ENCODE results near the gene LY6G6C. TPM values are rescaled to one million over a fixed set of nuclear protein-coding genes. Genes with fewer than 3 reads are reported as not detected.

LY6G6C gene
- polyA plus RNA-seq, 3 donors = 0.27 TPM; not detected in 2

- Histone ChIP-seq H4K20me1 (ENCODE audit: insufficient read depth, low read length) (no peaks in the 10 kb centered on the region), H2AFZ (ENCODE audit: insufficient read depth, low read depth, low read length, poor library complexity, severe bottlenecking) (no peak within 1 kb of the TSS), H3K9me3 (replicated peaks in 1 of 2; ENCODE audit: control insufficient read depth in 1 of 2, insufficient read depth in 1 of 2, low read length in 2 of 2) (no peaks in the 10 kb centered on the region), H3K27ac (ENCODE audit: low read depth in 1 of 2, low read length in 2 of 2) (no peak within 1 kb of the TSS), H3K4me3 (replicated peaks in 1 of 3; ENCODE audit: low read depth in 2 of 3, low read length in 3 of 3) (no peak within 1 kb of the TSS), H3K4me1 (ENCODE audit: control insufficient read depth in 1 of 2, insufficient read depth in 2 of 2, low read length in 2 of 2) (peaks cover 30 to 32% of the 10 kb centered on the region in 2 donors), H3K27me3 (ENCODE audit: control insufficient read depth in 2 of 2, insufficient read depth in 2 of 2, low read length in 2 of 2) (no peaks in the 10 kb centered on the region), H3K4me2 (replicated peaks; ENCODE audit: extremely low read depth, low read length, poor library complexity, severe bottlenecking) (no peak within 1 kb of the TSS), H3K9ac (ENCODE audit: insufficient read depth, low read length, poor library complexity, severe bottlenecking) (no peak within 1 kb of the TSS), H3K79me2 (ENCODE audit: insufficient read depth, low read length) (peaks cover 1% of the 10 kb centered on the region), H3K36me3 (replicated peaks in 1 of 2; ENCODE audit: control insufficient read depth in 1 of 2, insufficient read depth in 2 of 2, low read length in 2 of 2) (no peaks in the 10 kb centered on the region)
- Mint-ChIP-seq H3K36me3 (peaks cover 26 to 30% of the 10 kb centered on the region in 2 donors), H3K4me3 (peak within 1 kb of the TSS in 1 of 2 donors; percentile 40), H3K9me3 (peaks cover 0 to 3% (median 0%) of the 10 kb centered on the region in 7 donors), H3K27me3 (ENCODE audit: low read depth in 3 of 3) (peaks cover 5 to 19% (median 13%) of the 10 kb centered on the region in 3 donors), H3K27ac (peak within 1 kb of the TSS in 2 of 7 donors; percentile 2 to 5), H3K4me1 (peaks cover 41% of the 10 kb centered on the region)
- intact Hi-C loops (cut with micrococcal nuclease) = loop anchor here in 1 of 2 donors (10.0 kb wide), 1 partner anchor 111 kb away; no protein-coding TSS in a partner anchor
- TF ChIP-seq CTCF (IDR thresholded peaks at IDR 0.05) = no peak
- no peak for DNase-seq
- WGBS (ENCODE audit: insufficient coverage) = 43% methylated on average over 36 of the region's 46 CpGs
These were observed 1.9 kb upstream of the LY6G6C start, which contains the start of gene MPIG6B for GRCh38 chr6:31723245-31723979. Gene MPIG6B, plus strand, starts transcription at chr6:31723373. Its CDS starts 11 bp downstream, at chr6:31723384.

- Histone ChIP-seq H3K9me3 (replicated peaks in 1 of 2; ENCODE audit: control insufficient read depth in 1 of 2, insufficient read depth in 1 of 2, low read length in 2 of 2) (no peaks in the 10 kb centered on the region), H2AFZ (ENCODE audit: insufficient read depth, low read depth, low read length, poor library complexity, severe bottlenecking) (no peak overlapping the region), H3K4me2 (replicated peaks; ENCODE audit: extremely low read depth, low read length, poor library complexity, severe bottlenecking) (no peak overlapping the region), H3K4me3 (replicated peaks in 1 of 3; ENCODE audit: low read depth in 2 of 3, low read length in 3 of 3) (no peak overlapping the region), H3K27me3 (ENCODE audit: control insufficient read depth in 2 of 2, insufficient read depth in 2 of 2, low read length in 2 of 2) (no peaks in the 10 kb centered on the region), H3K27ac (ENCODE audit: low read depth in 1 of 2, low read length in 2 of 2) (no peak overlapping the region), H3K79me2 (ENCODE audit: insufficient read depth, low read length) (no peaks in the 10 kb centered on the region), H3K4me1 (ENCODE audit: control insufficient read depth in 1 of 2, insufficient read depth in 2 of 2, low read length in 2 of 2) (peaks cover 18 to 20% of the 10 kb centered on the region in 2 donors), H3K36me3 (replicated peaks in 1 of 2; ENCODE audit: control insufficient read depth in 1 of 2, insufficient read depth in 2 of 2, low read length in 2 of 2) (no peaks in the 10 kb centered on the region), H4K20me1 (ENCODE audit: insufficient read depth, low read length) (no peaks in the 10 kb centered on the region), H3K9ac (ENCODE audit: insufficient read depth, low read length, poor library complexity, severe bottlenecking) (no peak overlapping the region)
- Mint-ChIP-seq H3K9me3 (peaks cover 0 to 3% (median 0%) of the 10 kb centered on the region in 7 donors), H3K36me3 (peaks cover 25 to 30% of the 10 kb centered on the region in 2 donors), H3K4me1 (peaks cover 30% of the 10 kb centered on the region), H3K27me3 (ENCODE audit: low read depth in 3 of 3) (peaks cover 8 to 19% (median 13%) of the 10 kb centered on the region in 3 donors), H3K4me3 (no peak overlapping the region), H3K27ac (no peak overlapping the region)
- DNase-seq = no peak
- 93% methylated on average over 2 of the region's 3 CpGs for WGBS (ENCODE audit: insufficient coverage)
- no peak for TF ChIP-seq CTCF (IDR thresholded peaks at IDR 0.05)
- intact Hi-C loops (cut with micrococcal nuclease) = loop anchor here in 1 of 2 donors (10.0 kb wide), 1 partner anchor 113 kb away; no protein-coding TSS in a partner anchor
These were observed 627 bp upstream of the LY6G6C start for GRCh38 chr6:31722173-31722572.

Measured in CD14-positive monocyte (primary cell).